ENCODE measurements around the gene ZNF581.

DNA sequence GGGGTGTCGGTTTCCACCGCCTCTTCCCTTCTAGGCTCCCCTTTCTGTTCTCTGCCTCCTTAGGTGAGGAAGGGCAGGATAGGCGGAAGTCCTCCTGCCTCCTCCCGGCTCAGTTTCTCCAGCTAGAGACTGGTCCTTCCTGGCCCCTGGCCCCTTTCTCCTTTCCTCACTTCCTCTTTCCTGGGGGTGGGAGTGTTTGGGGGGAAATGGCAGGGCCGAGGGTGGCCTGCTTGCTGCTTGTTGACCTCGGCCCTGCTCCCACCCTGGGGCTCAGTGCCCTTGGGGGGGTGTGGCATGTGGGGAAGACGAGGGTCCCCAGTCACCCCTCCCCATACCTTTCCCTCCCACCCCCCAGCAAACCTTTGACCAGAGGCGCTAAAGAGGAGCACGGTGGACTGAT lies 16.4 kb downstream of the ZNF581 start:
- TF ChIP-seq CTCF (IDR thresholded peaks at IDR 0.05): no peak
- TF ChIP-seq POLR2AphosphoS5 (IDR thresholded peaks at IDR 0.05): no peak
- no peak for TF ChIP-seq POLR2A (IDR thresholded peaks at IDR 0.05)
